Hippocampal formation (tissue), 2 donors: Measurements from ENCODE around the gene SUMO4.

ENCODE experiments used
- DNase-seq, 2 donors: peaks; one replicate each; lab custom pipeline; 2025; lab: John Stamatoyannopoulos, UW

SUMO4 gene

DNA sequence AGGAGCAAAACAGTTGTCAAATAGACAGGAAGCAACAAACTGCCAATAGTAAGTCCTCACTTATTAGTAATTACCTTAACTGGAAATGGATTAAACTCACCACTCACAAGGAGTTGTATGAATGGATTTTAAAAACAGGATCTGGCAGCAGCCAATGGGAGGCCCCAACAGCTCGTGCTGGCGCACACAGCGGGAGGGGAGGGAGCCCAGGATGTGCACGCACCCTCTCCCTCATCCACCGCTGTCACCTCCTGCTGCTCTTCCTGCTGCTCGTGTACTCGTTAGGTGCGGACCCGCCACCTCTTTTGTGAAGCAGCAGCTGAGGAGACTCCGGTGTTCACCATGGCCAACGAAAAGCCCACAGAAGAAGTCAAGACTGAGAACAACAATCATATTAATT, at the start of gene SUMO4:
Gene SUMO4 (plus strand): TSS at position 213 of the 400 bp plus-strand sequence. CDS start 130 bp downstream, at position 343.
- no peak for DNase-seq

DNA sequence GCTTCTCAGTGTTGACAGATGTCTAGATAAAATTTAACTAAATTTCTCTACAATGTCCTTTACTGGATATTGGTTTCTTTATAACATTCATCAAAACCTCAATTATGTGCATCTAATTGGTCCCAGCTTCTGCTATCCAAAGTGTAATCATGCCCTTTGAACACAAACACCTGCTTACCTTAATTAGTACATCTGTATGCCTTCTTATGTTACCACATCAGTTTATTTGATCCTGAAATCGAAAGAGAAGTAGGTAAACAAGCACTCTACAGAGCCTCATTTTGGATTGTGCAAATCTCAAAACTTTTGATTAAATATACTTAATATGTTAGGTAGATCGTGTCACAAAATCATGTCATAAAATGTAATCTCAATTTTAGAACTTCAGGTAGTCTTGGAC, 46.1 kb upstream of the SUMO4 start:
- no peak for DNase-seq

DNA sequence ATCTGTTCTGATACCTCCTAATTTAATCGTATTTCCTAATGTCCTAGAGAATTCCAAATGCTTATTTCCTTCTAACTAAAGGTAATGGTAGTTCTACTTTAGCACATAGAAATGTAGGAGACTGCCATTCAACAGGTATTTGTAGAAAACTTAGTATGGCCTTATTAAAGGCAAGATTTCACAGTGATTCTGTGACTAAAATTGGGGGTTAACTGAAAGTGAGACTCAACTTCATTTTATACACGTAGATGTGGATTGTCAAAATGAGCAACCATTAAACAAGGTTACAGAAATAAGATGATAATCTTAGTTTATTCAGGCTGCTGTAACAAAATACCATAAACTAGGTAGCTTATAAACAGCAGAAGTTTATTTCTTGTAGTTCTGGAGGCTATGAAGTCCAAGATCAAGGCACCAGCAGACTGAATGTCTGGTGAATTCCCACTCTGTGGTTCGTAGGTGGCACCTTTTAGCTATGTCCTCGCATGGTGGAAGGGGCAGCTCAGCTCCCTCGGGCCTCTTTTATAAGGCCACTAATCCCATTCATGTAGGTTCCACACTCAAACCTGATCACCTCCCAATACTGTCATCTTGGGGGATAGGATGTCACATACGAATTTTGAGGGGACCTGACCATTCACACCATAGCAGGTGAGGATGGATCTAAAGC, 43.8 kb upstream of the SUMO4 start:
- no peak for DNase-seq

DNA sequence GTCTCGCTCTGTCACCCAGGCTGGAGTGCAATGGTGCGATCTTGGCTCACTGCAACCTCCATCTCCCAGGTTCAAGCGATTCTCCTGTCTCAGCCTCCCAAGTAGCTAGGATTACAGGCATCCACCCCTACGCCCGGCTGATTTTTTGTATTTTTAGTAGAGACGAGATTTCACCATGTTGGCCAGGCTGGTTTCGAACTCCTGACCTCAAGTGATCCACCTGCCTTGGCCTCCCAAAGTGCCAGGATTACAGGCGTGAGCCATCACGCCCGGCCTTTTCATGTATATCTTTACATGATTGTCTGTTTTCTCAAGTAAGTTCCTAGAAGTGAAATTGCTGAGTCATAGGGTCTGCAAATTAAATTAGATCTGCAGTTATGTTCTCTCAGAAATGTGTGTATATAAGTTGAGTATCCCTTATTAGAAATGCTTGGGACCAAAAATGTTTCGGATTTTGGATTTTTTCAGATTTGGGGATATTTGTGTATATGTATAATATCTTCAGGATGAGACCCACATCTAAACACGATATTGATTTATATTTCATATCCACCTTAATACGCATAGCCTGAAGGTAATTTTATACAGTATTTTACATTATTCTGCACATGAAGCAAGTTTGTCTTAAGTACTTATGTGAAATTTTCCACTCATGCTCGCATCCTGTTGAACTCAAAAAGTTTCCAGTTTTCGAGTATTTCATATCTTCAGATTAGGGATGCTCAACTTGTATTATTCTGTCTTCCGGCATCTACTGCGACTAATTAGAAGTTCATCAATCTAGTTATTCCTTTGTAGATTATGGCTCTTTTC, 42.1 kb upstream of the SUMO4 start:
- no peak for DNase-seq

- DNase-seq, result no peak
Observed at GRCh38 chr6:149359440-149359839, 40.6 kb upstream of the SUMO4 start.

- no peak for DNase-seq
Observed at GRCh38 chr6:149360536-149360935, 39.5 kb upstream of the SUMO4 start.

- DNase-seq, result no peak
Observed at GRCh38 chr6:149362289-149362688, 37.8 kb upstream of the SUMO4 start.

DNA sequence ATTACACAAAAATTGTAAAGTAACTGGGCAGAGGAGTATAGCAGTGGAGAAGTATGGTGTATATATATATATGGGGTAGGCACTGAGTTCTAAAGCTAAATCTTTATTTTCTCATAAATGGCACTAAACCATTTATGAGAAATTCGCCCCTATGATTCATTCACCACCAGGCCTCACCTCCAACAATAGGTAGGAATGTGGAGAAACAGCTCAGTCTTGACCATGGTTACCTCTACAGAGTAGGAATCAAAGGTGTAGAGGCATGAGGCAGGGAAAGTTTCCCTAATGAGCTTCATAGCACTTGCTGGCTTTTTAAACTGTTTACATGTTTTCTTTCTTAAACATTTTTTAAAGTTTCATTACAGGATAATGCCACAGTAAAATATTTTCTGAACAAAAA, 36.9 kb upstream of the SUMO4 start:
- no peak for DNase-seq

DNA sequence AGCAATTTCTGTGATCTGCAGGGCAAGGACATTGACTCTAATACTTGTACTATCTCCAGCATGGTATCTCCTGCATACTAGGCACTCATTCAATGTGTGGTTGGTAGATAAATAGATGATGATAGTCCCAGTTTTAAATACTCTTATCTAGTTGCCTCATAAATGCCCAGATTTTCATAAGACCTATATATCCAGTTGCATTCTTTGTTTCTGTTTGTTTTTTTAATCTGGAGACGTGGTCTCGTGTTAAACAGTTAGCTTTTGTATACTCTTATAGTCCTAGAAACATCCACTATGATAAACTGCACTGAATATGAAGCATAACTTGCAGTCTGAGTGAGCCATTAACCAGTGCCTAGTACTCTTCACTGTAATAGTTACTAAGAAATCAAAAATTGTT, 35.5 kb upstream of the SUMO4 start:
- no peak for DNase-seq

DNA sequence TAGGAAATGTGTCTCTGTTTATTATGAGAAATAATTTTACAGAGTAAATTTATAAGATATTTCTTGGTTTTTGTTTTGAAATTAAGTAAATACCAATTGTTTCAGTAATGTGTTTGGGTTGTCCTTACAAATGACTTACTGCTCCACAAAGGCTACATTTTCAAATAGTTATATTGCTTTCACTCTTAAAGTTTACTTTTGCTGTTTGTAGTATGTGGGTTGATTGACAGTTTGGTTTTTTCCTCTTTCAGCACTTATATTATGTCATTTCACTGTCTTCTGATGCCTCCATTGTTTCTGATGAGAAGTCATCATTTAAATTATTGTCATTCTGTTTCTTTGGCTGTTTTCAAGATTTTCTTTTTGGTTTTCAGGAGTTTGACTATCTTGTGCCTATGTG, 34.9 kb upstream of the SUMO4 start:
- no peak for DNase-seq

- DNase-seq, result no peak
Observed at GRCh38 chr6:149366267-149366921, 33.7 kb upstream of the SUMO4 start.

DNA sequence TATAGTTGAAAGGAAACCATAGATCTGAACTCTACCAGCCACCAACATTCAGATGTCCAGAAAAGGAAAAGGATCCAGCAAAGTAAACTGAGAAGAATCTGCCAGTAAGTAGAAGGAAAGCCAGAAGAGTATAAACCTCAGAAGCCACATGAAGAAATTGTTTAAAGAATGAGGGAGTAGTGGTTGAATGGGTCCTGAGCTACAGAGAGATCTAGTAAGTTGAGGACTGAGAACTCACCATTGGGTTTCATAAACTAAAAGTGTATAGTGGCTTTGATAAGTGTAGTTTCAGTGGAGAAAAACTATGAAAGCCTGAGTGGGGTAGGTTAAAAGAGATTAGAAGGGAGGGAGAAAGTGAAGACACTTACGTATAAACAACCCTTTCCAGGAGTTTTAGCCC, 32.0 kb upstream of the SUMO4 start:
- no peak for DNase-seq

DNA sequence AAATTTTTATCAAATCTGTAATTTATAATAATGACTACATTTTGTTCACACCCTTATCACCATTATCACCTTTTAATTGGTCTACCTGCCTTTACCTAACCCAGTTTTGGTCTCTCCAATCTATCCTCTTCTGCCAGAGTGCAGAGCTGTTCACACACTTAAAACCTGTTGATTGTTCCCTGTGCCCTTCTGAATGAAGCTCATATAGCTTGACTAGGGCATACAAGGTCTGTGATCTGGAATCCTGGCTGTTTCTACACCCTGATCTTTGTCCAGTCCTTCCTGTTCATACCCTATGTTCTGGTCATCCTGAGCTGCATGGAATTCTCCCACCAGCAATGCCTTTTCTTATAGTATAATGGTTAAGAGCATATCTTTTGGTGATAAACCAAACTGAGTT, 28.9 kb upstream of the SUMO4 start:
- no peak for DNase-seq

- DNase-seq, result no peak
Observed at GRCh38 chr6:149372062-149372461, 28.0 kb upstream of the SUMO4 start.

DNA sequence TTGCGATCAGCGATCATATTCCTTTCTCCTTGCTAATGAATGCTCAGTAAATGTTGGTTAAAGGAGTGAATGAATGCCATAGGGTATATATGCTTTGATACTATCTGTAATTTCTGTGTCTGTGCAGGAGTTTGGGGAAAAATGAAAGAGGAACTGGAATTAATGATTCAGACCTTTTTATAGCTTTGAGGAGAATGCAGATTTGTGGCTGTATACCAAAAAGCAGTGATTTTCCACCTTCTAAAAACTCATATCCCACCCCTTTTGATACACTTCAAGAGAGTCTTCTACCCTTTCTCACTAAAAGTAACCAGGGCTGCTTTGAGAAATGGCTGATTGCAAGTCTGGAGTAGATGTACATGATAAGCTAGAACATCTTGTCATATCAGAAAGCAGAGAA, 26.6 kb upstream of the SUMO4 start:
- DNase-seq, result no peak

GRCh38 chr6:149379977-149380376, 20.1 kb upstream of the SUMO4 start:
- no peak for DNase-seq

DNA sequence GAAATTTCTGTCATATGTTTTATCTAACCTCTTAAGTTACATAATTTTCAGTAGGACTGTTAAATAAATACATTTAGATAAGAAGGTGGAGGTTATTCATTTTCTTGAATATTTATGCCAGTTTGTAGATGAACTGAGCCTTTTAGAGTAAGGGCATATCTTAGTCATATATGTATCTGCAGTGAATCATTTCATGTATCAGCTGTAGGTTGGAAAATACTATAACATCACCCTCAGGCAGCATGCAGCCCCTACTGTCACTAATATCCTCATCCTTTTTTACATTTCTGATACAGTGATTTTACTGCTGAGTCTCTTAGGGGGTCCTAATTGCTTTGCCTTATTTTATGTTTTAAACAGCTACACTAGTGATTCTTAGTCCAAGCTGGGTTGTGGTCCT, 19.5 kb upstream of the SUMO4 start:
- DNase-seq, result no peak

GRCh38 chr6:149383371-149383770, 16.7 kb upstream of the SUMO4 start:
- DNase-seq, result no peak

DNA sequence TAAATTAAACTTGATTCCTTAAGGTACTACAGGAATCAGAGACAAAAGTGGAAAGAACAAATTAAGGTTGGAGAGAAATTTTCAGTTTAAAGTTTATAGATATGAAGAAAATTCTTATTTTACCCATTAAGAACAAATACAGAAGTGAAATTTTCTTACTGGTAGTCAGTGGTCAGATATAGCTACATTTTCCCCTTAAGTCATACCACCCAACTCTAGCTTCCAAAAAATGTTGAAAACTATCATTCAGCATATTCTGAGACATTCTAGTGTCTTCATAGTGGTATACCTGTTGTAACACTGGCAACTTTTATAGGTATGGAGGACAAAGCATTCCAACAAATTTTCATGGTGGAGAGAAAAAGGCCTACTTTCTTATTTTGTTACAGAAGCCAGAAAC, 15.6 kb upstream of the SUMO4 start:
- no peak for DNase-seq

- DNase-seq, result no peak
Observed at GRCh38 chr6:149385998-149386646, 13.9 kb upstream of the SUMO4 start.

- DNase-seq, result no peak
Observed at GRCh38 chr6:149387779-149388512, 12.1 kb upstream of the SUMO4 start.
